ENCODE results near the gene PPFIA4.
"Not testable (repeated sequence)": the region's sequence is repeated elsewhere in the genome, so short reads cannot be mapped to it uniquely, and the experiment has no call there.

PPFIA4 gene

GRCh38 chr1:203026031-203026665 lies at the start of gene PPFIA4:
TSS of gene PPFIA4 (plus strand) at chr1:203026491. CDS start at chr1:203039009, 12,518 bp downstream.
- peak; percentile 79 for DNase-seq (ENCODE audit: low read depth)

- DNase-seq (ENCODE audit: low read depth), result no peak
Measured at GRCh38 chr1:202976633-202977032, 49.7 kb upstream of the PPFIA4 start.

GRCh38 chr1:202979459-202979858 lies 46.8 kb upstream of the PPFIA4 start:
- no peak for DNase-seq (ENCODE audit: low read depth)

GRCh38 chr1:202981939-202982338 lies 44.4 kb upstream of the PPFIA4 start:
- no peak for DNase-seq (ENCODE audit: low read depth)

- DNase-seq (ENCODE audit: low read depth), result no peak
Measured at GRCh38 chr1:202982715-202983430, 43.4 kb upstream of the PPFIA4 start.

- DNase-seq (ENCODE audit: low read depth), result not testable (repeated sequence)
Measured at GRCh38 chr1:202986120-202986519, 40.2 kb upstream of the PPFIA4 start.

GRCh38 chr1:202987255-202987654 lies 39.0 kb upstream of the PPFIA4 start:
- DNase-seq (ENCODE audit: low read depth), result no peak

GRCh38 chr1:202987922-202988583 lies 38.2 kb upstream of the PPFIA4 start:
- DNase-seq (ENCODE audit: low read depth), result no peak

- DNase-seq (ENCODE audit: low read depth), result no peak
Measured at GRCh38 chr1:202989879-202990278, 36.4 kb upstream of the PPFIA4 start.

GRCh38 chr1:202991112-202991511 lies 35.2 kb upstream of the PPFIA4 start:
- no peak for DNase-seq (ENCODE audit: low read depth)

GRCh38 chr1:202994756-202995155 lies 31.5 kb upstream of the PPFIA4 start:
- DNase-seq (ENCODE audit: low read depth), result no peak

GRCh38 chr1:202998836-202999750 lies 27.2 kb upstream of the PPFIA4 start:
- DNase-seq (ENCODE audit: low read depth), result peak; percentile 33

- DNase-seq (ENCODE audit: low read depth), result no peak
Measured at GRCh38 chr1:203000217-203000944, 25.9 kb upstream of the PPFIA4 start.

- no peak for DNase-seq (ENCODE audit: low read depth)
Measured at GRCh38 chr1:203001986-203002385, 24.3 kb upstream of the PPFIA4 start.

- no peak for DNase-seq (ENCODE audit: low read depth)
Measured at GRCh38 chr1:203002951-203003350, 23.3 kb upstream of the PPFIA4 start.

- not testable (repeated sequence) for DNase-seq (ENCODE audit: low read depth)
Measured at GRCh38 chr1:203005395-203006142, 20.7 kb upstream of the PPFIA4 start.

- peak; percentile 92 for DNase-seq (ENCODE audit: low read depth)
Measured at GRCh38 chr1:203006948-203007871, 19.1 kb upstream of the PPFIA4 start, which contains the start of gene TMEM183A. TSS of gene TMEM183A (plus strand) at chr1:203007374. CDS start at chr1:203007466, 92 bp downstream.

- DNase-seq (ENCODE audit: low read depth), result no peak
Measured at GRCh38 chr1:203009185-203009584, 17.1 kb upstream of the PPFIA4 start.

- DNase-seq (ENCODE audit: low read depth), result no peak
Measured at GRCh38 chr1:203011582-203011981, 14.7 kb upstream of the PPFIA4 start.

All from stimulated activated CD8-positive, alpha-beta memory T cell treated with anti-CD3 and anti-CD28 coated beads, Interleukin-4, amount 100 ng/mL, for 24 hours (primary cell).